Hematopoietic multipotent progenitor cell treated with erythropoietin and hydrocortisone succinate and interleukin-3 and kit ligand, for 6 days (in vitro differentiated cells): Measurements from ENCODE around the gene EIF4H.
"Not testable (repeated sequence)": the region's sequence is repeated elsewhere in the genome, so short reads cannot be mapped to it uniquely, and the experiment has no call there.

Experiments used
- DNase-seq: peaks from one replicate; pipeline ENCODE4 v3.0.0-alpha.2; 2015

The EIF4H gene

DNA sequence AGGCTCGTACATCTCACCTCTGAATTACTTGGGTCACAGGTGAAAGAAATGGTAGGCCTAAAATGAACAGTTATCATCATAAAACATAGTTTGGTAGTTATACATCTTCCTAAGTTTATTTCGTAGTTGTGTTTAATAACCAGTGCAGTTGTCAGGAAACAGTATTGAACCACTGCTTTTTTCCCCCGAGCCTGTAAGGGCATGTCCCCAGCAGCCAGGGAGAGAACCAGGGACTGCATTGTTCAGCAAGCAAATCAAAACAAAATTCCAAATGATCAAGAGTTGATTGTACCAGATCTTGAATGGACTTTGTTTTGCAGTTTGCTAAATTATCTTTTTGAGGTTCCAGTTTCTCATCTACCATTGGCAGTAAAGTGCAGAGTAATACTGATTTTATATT, 2.4 kb downstream of the EIF4H start:
- no peak for DNase-seq

GRCh38 chr7:74178632-74179031, 4.5 kb downstream of the EIF4H start:
- peak; percentile 42 for DNase-seq

- DNase-seq: no peak
Measured at GRCh38 chr7:74179935-74180604, 5.9 kb downstream of the EIF4H start.

- no peak for DNase-seq
Measured at GRCh38 chr7:74180866-74181265, 6.7 kb downstream of the EIF4H start.

DNA sequence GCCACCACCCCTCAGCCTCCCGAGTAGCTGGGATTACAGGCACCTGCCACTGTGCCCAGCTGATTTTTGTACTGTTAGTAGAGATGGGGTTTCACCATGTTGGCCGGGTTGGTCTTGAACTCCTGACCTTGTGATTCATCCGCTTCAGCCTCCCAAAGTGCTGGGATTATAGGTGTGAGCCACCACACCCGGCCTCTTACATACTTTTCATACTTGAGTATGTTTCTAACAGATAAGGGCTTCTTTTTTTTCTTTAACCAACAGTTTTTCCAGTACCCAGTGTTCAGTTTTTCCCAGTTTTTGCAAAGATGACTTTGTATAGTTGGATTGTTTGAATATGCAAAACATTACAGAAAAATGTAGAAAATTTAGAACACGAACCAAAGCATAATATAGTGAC, 7.7 kb downstream of the EIF4H start:
- no peak for DNase-seq

DNA sequence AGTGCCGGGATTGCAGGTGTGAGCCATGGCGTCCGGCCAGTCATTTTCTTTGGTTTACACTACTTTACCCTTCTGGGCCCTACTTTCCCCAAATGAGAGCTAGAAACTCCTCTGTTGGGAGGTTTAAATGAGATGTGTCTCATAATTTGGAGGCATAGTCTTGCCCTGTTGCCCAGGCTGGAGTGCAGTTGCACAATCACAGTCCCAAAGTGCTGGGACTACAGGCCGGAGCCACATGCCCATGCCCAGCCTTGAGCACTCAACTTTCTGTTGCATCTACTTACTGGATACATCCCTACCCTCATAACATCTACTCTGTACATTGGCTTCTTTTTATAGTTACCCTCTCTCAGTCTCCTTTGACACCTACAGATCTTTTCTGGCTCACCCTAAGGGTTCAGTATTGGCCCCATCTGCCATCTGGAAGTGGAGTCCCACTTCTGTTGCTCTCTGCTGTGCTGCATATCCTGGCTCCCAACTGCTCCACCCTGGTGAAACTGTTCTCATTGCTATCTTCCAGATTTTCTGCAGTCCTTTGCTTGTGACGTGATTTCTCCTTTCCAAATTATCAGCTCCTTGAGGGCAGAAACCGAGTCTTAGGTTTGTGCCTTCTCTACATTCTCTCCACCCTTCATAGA, 8.4 kb downstream of the EIF4H start:
- DNase-seq: no peak

GRCh38 chr7:74183142-74183541, 9.0 kb downstream of the EIF4H start:
- no peak for DNase-seq

DNA sequence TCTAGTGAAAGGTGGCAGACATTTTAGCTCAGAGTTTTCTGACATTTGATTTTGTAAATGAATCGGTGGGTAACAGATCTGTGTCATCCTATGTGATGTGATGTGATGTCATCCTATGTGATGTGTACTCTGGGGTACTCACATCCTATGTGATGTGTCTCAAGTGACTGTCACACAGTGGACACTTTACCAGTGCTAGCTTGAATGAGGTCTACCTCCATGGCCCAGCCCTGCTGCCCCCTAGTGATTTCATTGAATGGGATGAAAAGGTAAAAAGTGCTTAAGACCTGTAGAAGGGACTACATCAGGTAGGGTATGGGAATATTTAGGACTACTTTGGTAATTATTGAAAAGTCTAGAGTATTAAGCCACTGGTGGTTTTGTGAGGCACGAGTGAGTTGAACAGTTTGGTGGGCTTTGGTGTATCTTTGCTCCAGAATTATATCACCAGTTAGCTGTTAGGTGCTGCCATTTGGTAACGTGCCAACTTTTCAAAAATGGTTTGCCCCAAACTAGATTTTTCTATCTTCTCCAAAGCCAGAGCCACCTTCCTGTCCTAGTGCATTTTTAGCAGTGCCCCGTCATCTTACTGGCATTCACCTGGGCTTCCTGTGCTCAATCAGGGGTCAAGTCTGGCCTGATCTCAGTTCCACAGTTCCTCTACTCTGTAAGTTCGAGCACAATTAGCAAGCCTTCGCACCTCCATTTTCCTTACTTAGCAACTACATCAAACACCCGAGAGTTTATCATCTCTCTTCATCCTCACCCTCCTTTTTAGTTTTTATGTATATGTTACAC, 9.7 kb downstream of the EIF4H start:
- peak; percentile 50 for DNase-seq

GRCh38 chr7:74185016-74185415, 10.9 kb downstream of the EIF4H start:
- DNase-seq: no peak

DNA sequence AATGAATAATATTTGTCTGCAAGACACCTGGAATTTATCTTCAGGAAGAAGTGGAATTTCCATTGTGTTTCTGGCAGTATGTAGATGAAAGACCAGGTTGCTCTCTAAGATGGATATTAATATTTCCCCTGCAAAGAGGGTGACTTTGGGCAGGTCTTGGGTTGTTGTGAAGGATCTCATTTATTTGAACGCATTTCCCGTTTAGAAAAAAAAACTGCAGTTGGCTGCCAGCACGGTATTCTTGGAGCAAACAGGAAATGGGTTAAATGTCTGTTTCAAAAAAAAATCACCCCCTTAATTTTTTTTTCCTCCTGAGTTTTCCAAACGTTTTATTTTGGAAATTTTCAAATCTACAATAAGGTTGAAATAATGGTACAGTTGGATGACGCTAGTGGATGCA, 11.5 kb downstream of the EIF4H start:
- no peak for DNase-seq

GRCh38 chr7:74187915-74188675, 13.9 kb downstream of the EIF4H start:
- DNase-seq: no peak

DNA sequence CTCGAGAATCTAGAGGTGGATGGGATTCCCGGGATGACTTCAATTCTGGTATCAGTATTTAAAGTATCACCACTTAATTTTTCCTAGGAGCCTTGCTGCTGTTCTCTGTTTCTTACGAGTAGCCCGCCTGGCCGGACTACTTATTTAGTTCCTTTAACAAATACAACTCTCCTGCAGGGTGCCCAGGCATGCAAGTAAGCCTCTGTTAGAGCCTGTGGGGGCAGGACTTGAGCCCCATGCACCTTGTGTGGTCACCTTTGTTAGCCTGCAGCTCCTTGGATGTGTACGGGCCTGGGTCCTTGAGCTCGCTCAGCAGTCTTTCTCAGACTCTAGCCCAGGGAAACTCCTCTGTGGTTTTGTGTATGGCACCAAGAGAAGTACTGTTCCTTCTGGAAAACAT, 16.1 kb downstream of the EIF4H start:
- DNase-seq: no peak

GRCh38 chr7:74191231-74191630, 17.1 kb downstream of the EIF4H start:
- DNase-seq: no peak

DNA sequence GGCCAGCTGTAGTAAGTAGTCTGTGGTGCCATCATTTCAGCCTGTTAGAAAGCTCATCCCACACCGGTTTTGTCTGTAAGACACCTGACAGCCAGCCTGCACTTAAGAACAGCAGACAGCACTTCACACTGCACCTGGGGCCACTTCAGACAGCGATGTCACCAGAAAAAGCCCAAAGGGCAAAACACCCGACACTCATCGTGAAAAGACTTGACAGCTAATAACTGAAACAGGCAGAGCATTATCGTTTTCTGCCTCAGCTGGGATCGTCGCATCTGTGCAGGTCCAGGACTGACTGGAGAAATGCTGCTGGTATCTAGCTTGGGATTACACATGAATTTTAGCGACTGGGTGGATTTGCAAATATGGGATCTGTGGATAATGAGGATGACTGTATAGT, 18.9 kb downstream of the EIF4H start:
- DNase-seq: no peak

DNA sequence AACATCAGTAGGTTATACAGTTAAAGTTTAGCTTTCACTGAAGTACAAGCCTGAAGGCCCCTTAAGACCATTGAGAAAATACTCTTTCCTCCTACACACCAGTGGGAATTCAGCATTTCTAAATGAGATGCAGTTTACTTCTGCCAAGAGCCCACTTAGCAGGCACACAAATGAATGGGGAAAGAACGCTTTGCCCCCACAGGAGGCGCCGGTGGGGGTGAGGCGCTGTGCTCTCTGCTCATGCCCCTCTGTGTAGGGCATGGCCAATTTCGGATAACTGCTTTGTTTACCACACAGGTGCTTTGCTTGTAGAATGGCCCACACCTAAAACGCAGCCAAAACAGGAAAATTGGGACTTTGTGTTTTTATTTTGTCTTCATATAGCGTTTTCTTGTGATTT, 19.8 kb downstream of the EIF4H start:
- DNase-seq: no peak

- no peak for DNase-seq
Measured at GRCh38 chr7:74194686-74195085, 20.5 kb downstream of the EIF4H start.

DNA sequence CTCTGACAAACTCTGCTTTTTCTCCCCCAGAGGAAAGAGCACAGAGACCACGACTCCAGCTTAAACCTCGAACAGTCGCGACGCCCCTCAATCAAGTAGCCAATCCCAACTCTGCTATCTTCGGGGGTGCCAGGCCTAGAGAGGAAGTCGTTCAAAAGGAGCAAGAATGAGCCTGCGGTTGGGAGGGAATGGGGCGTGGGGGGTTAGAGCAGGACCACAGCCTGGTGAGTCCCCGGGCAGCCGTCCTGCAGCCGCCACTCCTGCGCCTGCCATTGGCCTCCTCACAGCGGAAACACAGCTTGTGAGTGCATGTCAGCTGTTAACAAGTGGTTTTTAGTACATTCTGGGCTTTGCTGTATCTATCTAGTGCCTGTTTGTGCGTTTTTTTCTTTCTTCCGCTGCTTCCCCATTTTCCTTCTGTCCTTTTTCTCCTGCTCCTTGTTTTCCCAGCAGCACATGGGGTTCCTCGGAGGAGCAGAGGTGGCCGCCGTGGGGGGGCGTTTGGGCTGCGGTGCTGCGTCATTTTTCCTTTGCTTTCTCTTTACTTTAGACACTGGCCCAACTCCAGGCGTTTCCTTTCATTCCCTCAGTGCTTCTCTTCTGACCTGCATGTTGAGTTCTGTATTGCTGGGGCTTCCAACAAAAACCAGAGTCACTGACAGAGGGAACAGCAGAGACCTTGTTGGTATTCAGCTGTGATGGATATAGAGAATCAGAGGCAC, 21.1 kb downstream of the EIF4H start:
- peak; percentile 30 for DNase-seq

DNA sequence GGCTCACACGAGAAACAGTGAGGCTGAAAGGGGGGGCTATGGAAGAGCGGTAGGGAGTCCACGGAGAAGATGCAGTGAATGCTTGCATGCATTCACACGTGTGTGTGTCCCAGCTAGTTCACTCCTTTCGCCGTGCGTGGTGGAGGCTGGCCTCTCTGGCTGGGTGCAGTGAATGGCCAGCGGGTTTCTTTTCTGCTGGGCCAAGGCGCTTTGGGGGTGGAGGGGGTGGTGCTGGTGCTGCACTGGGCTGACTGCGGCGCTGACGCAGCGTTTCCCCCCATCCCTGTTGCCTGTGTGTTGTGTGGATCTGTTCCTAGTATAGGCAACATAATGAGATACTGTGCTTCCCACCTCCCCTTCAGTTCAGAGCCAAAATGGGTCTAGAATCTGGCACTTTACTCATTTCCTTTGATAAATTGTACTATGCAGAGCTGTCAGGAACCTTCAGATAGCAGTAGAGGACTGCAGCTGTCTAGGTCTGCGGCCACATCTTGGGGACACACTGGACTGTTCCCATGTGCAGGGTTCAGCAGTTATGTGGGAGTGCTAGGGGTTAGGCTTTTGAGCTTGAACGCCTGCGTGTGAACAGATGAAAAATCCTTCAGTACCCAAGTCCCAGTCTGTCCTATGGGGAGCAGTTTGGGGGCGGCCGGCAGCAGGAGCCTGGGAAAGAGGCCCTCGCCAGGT, 22.0 kb downstream of the EIF4H start:
- DNase-seq: not testable (repeated sequence)

GRCh38 chr7:74197449-74198124, 23.4 kb downstream of the EIF4H start:
- DNase-seq: no peak

DNA sequence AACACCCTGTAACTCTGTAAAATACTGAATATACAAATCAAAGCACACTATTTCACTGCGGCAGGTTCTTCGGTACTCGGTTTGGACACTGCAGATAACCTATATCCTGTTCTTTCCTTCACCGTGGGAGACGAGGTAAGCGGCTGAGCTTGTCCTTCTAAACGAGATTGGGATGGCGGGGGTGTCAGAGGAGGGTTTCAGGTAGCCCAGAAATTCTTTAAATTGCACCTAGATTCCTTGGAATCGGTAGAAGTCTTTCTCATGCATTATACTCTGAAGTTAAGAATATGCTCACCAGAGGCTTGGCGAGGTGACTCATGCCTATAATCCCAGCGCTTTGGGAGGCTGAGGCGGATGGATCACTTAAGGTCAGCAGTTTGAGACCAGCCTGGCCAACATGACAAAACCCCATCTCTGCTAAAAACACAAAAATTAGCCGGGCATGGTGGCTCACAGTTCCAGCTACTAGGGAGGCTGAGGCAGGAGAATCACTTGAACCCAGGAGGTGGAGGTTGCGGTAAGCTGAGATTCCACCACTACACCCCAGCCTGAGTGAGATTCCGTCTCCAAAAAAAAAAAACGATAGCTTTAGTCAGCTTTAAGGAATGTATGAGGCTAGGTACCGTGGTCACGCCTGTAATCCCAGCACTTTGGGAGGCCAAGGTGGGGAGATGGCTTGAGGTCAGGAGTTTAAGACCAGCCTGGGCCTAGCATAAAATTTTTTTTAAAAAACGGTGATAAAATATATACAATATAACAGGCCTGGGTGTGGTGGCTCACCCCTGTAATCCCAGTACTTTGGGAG, 25.6 kb downstream of the EIF4H start:
- DNase-seq: no peak
